GM18498 (cell line): ENCODE results near the gene PKP1.

Source experiments
- ATAC-seq: cut with Tn5 transposase; IDR thresholded peaks from one replicate; pipeline ENCODE4 v1.9.1; 2021; ENCODE audit warnings: mild to moderate bottlenecking, moderate library complexity; ENCODE audit not compliant: unreplicated experiment

The PKP1 gene

DNA sequence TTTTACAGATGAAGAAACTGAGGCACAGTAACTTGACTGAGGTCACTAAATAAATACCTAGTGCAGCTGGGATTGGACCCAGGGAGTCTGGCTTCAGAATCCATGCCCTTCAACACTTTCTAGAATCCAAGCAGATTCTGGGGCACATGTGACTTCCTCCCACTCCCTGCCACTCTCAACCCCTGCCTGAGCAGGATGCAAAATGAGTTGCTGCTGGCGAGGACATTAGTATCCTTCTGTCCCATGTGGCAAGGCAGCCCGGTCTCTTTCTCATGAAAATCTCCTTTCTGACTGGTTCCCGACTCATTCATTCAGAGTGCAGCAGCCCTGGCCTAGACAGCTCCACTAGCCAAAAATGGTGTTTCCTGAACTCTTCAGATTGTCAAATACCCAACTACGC lies 65.8 kb downstream of the PKP1 start:
- no peak for ATAC-seq

DNA sequence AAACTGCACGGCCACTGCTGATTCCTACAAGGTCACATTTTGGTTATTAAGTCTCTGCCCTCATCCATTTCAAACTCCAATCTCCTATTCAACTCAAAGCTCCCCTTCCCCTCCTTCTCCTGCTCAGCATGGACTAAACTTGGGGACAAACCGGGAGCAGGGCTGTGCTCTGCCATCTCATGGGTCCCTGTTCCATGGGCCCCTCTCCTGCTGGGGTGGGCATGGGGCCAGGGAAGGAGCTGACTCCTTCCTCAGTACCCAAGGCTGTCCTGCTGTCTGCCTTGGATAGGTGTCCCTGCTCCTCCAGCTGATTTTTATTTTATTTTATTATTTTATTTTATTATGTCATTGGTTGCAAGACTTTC lies 67.0 kb downstream of the PKP1 start:
- ATAC-seq, result no peak

DNA sequence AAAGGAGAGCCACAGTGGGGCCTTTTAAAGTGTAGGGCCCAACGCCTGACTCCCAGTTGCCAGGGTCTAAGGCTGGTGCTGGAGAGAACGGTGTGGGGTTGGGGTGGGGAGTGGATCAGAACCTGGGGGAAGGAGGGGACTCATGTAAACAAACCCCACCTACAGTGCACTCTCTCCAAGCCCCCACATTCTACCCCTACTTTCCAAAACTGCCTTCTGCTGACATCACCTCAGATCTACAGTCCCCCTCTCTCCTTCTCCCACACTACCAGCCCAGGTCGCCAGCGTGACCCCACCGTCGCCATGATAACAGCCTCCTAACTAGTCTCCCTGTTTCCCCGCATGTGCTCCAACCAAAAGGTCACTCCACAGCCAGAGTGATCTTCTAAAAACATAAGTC lies 67.6 kb downstream of the PKP1 start:
- no peak for ATAC-seq

DNA sequence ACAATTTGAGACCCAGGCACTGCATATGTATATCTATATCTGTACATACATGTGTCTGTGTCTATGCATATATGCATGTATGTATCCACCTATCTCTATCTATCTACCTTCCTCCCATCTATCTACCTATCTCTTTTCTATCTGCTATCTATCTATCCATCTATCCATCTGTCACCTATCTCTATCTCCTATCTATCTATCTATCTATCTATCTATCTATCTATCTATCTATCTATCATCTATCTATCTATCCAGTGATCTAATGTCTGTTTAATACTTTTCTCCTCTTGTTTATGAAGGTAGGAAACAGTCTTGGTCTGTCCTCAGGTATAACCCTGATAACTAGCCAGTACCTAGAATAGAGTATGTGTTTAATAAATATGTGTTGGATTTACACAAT lies 68.3 kb downstream of the PKP1 start:
- ATAC-seq, result no peak

DNA sequence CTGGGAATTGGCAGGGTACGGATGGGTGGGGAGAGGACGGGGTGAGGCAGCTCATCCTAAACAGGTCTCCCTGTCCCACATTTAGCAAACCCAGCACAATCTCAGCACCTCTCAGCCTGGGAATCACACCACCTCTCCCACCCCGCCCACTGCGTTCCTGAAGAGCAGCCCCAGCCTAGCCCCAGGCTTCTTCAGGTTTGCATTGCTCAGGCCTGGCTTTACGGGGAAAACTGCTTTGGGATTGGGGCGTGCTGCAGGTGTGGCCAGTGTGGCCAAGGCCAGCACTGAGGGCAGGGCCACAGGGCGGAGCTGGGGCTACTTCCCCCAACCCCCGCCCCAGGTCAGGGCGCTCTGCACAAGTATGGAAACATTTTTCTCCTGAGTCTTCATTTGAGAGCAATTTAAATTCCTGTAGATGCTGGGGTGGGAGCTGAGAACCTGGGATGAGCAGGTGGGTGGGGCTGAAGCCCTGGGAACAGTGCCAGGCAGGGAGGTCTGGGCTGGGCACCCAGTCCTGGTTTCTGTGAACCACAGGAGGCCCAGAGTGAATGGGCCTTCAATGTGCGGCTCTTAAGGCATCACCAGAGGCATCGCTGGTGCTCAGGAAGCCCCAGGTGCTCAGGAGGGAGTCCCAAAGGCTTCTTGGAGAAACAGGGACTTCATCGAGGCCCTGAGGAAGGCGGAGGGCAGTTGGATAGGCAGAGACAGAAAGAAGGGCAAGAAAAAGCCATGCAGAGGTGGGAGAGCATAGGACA lies 70.1 kb downstream of the PKP1 start:
- no peak for ATAC-seq

DNA sequence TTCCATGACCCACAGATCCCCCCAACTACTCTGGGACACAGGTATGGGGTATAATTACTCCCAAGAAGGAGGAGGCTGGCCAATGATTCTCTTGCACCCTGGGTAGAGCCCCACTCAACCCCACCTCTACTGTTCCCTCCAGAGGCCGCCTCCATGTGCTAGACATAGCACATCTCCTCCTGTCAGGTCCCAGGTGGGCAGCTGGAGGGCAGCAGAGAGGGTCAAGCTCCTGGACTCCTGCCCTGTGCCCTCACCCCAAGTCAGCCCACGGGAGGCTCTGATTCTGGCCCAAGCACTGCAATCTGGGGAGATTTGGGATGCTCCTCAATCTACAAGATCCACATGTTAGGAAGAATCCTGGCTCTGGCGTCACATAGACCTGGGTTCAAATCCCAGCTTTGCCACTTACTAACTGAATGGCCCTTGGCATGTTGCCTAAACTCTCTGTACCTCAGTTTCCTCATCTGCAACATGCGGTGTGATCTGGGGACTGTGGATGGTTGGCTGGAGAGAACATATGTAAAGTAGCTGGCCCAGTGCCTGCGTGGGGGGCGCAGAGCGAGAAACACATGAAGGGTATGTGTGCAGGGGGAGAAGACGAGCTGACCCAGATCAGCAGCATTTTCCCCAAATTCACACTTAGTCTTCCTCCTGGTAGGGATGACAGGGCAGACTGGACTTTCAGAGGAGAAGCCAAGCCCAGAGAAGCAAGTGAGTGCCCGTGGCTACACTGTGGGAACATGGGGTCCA lies 71.0 kb downstream of the PKP1 start:
- ATAC-seq, result no peak

DNA sequence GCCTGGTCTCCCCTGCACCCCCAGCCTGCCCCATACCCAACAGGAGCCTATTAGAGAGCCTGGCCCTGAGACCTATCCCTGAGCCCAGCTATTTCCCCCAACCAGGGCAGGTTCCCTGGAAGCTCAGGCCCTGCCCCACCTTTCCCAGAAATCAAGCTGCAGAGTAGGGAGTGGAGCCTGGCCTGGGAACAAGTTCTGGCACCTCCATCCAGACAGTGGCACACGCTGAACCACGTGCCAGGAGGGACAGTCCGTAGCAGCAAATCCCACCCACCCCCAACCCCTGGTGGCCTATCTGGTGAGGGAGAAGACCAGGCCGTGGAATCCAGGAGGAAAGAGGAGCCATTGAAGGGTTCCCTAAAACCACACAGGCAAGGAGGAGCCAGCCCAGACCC lies 71.6 kb downstream of the PKP1 start:
- ATAC-seq, result no peak

DNA sequence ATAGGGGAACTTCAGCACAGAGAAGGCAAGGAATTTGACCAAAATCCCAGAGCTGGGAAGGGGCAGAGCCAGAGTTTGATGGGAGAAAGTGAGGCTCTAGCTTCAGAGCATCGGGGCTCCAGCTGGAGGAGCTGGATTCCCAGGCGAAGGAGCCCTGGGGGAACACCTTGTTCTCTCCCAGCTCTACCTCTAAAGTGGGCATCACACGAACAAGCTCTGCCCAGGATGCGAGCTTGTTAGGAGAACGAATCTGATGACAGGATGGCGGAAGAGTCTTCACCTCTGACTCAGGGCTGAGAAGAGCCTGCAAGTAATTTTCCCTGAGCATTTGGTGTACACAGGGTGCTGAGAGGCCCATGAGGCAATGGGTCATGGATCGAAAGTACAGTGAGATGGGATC lies 72.2 kb downstream of the PKP1 start:
- ATAC-seq, result no peak

DNA sequence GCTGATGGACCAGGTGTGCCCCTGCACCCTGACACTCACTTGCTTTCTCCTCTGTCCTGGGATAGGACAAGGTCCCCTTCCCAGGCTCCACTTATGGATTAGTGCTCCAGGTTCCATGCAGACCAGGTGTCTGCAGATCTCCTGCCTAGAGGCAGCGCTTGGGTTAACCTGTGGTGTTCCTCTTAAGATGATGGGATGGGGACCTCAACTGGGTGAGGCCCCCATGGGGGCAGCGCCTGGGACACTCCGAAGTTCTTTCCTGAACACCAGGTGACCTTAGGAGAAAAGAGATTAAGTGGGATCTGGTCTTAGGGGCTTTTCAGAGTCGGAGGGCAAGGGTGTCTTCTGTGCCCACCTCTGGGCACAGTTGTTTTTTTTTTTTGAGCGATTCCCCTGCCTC lies 72.9 kb downstream of the PKP1 start:
- no peak for ATAC-seq

DNA sequence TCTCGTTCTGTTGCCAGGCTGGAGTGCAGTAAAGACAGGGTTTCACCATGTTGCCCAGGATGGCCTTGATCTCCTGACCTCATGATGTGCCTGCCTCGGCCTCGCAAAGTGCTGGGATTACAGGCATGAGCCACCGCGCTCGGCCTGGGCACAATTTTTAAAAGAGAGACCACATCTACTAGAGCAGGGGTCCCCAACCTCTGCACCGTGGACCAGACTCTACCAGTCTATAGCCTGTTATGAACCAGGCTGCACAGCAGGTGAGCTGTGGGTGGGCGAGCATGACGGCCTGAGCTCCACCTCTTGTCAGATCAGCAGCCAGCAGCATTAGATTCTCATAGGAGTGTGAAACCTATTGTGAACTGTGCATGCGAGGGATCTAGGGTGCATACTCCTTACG lies 73.4 kb downstream of the PKP1 start:
- no peak for ATAC-seq

DNA sequence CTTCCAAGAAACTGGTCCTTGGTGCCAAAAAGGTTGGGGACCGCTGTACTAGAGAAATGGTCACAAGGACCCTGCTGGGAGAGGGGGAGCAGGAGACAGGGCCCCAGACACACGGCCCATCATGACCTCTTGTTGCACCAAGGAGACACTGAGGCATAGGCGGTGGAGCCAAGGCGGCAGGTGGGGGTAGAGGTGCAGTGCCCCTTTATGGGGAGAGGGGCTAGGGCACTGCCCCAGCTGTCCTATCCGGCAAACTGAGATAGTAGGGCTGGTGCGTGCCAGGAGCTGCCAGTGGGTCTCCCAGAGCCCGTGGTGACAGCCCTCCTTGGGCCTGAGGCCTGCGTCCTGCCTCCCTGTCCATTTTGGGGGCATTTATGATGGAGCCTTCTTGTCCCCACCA lies 73.9 kb downstream of the PKP1 start:
- no peak for ATAC-seq

DNA sequence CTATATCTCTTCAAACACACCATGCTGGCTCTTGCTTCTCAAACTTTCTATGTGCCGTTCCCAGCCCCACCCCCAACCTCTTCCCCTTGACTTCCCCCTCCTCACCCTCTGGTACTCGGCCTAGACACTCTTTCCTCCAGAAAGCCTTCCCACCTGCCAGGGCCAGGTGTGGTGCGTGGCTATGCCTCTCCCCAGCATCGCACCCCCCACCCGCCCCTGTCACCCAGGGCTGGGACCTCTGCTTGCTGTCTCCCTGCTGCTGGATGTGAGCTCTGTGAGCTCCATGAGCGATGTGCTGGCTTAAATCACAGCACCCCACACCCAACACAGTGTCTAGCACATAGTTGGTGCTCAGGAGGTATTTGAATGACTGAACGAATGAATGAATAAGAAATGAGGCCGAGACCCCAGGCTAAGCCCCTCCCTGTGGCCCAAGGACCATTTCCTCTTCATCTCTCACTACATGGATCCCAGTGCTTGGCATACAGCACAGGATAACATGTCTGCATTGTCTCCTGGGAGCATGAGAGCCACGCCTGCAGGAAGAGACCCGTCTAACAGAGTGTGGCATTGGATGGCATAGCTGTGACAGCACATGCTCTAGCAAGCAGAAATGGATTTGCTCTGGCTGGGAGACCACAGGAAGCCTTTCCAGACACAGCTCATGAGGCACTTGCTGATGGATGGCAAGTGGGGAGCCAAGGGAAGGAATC lies 74.5 kb downstream of the PKP1 start:
- ATAC-seq, result no peak

DNA sequence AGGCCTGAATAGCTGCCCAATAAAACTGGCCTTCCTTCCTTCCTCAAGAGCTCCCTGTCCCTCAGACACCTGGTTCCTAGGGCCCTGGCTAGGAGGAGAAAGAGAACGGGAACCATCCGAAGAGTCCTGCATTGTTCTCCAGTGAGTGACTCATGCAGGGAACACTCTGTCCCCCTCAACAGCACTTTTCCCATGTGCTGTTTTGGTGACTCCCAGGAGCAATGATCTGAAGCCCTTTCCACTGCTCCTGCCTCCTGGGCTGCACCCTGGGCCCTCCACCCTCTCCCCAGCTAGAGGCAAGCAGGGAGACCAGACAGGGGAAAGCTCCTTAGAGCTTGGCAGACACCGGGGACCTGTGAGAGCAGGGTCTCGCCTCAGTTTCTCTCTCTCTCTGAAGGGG lies 75.3 kb downstream of the PKP1 start:
- no peak for ATAC-seq

DNA sequence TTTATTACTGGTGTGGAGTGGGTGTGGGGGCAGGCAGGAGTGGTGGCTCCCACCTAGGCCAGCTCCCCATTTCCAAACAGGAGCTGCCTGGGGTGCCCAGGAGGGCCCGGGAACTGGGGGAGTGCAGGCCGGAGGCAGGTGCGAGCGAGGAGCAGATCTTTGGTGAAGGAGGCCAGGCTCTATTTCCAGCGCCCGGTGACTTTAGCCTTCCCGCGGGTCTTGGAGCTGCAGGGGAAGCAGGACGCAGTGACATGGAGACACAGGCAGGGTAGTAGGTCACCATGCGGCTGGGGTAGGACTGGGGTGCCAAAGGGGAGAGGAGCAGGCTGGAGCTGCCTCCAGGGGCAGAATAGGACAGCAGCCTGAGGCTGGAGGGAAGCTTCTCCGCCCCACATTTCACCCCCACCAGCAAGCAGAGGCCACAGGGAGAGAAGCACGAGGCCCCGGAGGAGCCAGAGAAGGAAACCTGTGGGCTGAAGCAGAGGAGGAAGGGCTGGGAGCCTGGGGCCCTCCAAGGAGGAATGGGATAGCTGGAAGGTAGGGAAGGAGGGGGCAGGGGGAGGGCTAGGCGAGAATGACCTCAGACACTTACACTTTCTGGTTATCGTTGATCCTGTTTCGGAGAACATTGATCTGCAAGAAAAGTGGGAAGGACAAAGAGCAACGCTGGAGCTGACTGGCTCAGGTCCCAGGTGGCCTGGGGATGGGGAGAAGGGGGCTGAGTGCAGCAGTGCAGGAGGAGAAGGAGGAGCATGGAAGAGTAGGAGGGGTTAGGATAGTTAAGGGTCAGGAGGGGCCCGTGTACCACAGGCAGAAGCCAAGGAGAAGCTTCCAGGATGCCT lies 75.9 kb downstream of the PKP1 start:
- ATAC-seq, result no peak

DNA sequence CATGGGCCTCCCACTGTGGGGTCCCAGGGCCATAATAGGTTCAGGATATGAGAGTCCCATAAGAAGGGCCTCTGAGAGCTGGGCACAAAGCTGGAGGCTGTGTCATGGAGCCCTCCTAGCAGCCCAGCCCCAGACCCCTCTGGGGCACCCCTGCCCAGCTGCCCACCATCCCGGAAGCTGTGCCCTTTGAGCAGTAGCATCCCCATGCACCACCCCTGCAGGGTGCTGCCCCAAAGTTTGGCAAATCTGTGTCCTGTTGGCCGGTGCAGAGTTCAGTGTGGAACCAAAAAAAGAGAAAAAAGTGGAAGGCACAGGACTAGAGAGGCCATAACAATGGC lies 76.5 kb downstream of the PKP1 start:
- ATAC-seq, result no peak

DNA sequence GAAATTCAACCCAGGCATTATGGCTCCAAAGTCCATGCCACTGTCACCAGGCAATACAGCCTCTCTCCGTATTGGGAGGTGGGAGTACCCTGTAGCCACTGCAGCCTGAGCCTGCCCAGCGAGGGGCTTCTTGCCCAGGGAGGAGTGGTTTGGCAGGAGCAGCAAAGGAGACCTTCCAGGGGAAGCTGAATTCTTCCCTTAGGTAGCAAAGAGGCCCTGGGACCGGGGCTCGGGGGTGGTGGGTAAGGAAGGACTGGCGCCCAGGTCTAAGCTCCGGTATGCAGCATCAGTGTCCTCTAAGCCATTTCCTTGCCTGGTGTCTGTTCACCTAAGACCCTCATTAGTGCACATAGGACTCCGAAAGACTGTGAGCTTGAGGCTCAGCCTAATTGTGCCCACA lies 77.2 kb downstream of the PKP1 start:
- no peak for ATAC-seq

DNA sequence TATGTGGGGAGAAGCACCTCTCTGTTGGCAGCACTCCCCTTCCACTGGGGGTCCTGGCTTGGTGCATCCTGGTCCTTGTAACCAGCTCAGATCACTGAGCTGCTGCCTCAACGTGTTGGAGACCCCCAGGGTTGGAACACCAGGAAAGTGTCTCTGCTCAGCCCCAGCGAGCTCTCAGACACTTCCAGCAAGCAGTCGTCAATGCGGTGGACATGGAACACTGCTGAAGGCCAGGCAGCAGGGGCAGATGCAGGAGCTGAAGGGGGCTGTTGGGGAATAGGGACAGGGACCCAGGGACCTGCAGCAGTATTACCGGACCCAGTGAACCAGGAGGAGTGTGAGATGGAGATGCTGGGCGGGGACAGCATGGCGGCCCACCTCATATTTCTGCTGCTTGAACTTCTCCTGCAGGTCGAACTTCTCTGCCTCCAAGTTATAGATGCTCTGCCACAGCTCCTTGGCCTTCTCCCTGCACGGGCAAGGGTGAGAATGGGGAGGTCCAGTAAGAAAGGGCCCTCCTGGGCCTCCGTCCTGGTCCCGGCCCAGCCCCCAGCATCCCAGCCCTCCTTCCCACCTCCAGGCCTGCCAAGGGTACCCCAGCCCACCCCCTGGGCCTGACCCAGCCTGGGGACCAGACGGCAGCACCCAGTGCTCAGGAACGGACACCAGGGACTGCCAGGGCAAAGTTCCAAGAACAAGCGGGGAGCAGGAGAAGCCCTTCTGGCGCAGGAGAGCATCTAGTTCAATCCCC lies 77.8 kb downstream of the PKP1 start:
- no peak for ATAC-seq

DNA sequence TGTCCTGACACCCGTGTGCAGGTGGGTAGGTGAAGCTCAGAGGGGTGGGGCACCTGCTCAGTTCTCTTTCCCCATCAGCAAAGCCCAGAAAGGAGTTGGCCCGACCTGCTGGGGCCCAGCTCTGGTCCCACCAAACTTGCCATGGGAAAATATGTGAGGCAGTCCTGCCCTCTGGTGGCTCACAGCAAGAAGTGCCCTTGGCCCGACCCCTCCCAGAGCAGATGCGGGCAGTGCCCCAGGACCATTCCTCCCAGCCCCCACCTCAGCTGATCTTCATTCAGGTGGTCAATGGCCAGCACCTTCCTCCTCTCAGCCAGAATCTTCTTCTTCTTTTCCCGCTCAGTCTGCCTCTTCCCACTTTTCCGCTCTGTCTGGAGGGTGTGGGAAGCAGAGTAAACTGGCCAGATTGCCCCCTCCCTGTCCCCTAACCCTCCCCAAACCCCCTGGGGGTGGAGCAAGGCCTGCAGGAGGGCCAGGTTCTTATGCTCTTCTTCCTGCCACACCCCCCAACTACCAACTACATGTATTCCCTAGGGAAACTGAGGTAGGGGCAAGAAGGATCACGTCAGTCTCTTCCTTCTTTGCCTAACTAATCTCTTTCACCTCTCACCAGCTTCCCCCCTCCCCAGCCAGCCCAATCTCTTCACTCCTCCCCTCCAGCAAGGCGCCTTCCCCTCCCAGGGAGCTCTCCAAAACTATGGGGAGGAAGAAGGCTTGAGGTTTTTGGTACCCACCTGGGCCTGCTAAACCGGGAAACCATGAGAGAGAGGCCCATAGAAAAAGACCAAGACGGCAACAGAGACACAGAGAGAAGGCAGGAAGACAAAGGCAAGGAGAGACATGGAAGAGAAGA lies 78.6 kb downstream of the PKP1 start:
- no peak for ATAC-seq

DNA sequence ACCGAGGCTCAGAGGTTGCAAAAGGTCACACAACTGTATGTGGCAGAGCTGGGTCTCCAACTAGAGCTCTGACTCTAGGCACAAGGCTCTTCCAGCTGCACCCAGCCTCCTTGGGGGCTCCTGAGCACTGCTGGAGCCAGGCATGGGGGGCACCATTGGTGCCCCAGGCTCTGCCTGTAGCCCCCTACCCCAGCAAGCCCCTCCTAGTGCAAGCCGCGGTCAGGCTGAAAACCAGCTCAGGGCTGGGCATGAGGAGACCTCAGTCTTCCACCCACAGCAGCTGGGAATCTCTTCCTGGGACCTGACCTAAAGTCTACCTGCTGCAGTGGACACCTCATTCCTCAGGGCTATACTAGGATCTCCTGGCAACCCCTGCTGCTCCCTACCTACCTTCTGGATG lies 79.6 kb downstream of the PKP1 start:
- no peak for ATAC-seq

DNA sequence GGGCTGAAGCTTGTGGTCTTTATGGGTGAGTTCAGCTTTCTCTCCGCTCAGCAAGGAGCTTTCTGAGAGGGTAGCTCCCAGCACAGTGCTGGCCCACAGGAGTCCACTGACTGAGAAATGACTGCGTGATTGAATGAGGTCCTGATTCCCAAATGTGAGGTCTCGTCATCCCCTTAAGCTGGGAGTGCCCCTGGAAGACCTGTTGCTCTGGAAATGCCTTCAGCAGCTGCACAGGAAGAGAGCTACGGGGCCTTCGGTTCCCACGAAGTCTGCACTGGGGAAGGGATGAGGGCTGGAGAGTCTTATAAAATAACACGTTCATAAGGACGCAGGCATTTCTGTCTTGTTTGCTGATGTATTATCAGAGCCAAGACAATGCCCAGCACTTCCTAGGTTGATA lies 80.2 kb downstream of the PKP1 start:
- no peak for ATAC-seq
